H1 (cell line): ENCODE data around the gene BARX2. TPM values are rescaled to one million over a fixed set of nuclear protein-coding genes. Genes with fewer than 3 reads are reported as not detected.

Experiments used
- CTCF ChIA-PET: fragments of 300-600 bp; sonication (Branson Sonifier 250); formaldehyde crosslinking; loops from one replicate; lab custom pipeline; 2021; ENCODE audit not compliant: partially characterized antibody; lab: Charles Lee
- POLR2A ChIA-PET: fragments of 300-600 bp; sonication (Branson Sonifier 250); formaldehyde crosslinking; loops from one replicate; lab custom pipeline; 2021; ENCODE audit warnings: inconsistent platforms; ENCODE audit not compliant: partially characterized antibody; lab: Charles Lee
- DNase-seq, 2 experiments: peaks; one replicate each; pipeline versions ENCODE4 v3.0.0 to v3.0.0-alpha.2; 2010 to 2022; ENCODE audit warnings: low spot score in 2 of 2, low read depth in 1 of 2, mixed read lengths in 1 of 2
- FAIRE-seq: peaks from 2 replicates; lab custom pipeline; 2011; peaks lifted over from hg19 to GRCh38; lab: Jason Lieb, UNC
- H2AFZ ChIP-seq: 2 replicates; pipeline ENCODE4 v1.8.1; 2012; ENCODE audit warnings: low read length, inconsistent platforms
- H2AK5ac ChIP-seq: 2 replicates; pipeline ENCODE4 v1.6.1; 2013; ENCODE audit warnings: low read depth, low read length
- H2BK120ac ChIP-seq: replicated peaks from 2 replicates; pipeline ENCODE3; 2013; ENCODE audit warnings: low read depth, low read length, inconsistent platforms
- H2BK12ac ChIP-seq: 2 replicates; pipeline ENCODE4 v1.6.1; 2013; ENCODE audit warnings: low read depth, low read length
- H2BK15ac ChIP-seq: 2 replicates; pipeline ENCODE4 v1.6.1; 2013; ENCODE audit warnings: low read length
- H2BK20ac ChIP-seq: 2 replicates; pipeline ENCODE4 v1.6.1; 2013; ENCODE audit warnings: low read length
- H2BK5ac ChIP-seq: 2 replicates; pipeline ENCODE4 v1.6.1; 2013; ENCODE audit warnings: low read depth, low read length
- H3K14ac ChIP-seq: 2 replicates; pipeline ENCODE4 v1.6.1; 2013; ENCODE audit warnings: inconsistent platforms; ENCODE audit not compliant: insufficient read length
- H3K18ac ChIP-seq: 2 replicates; pipeline ENCODE4 v1.6.1; 2013; ENCODE audit warnings: low read length; ENCODE audit errors: extremely low read depth
- H3K23ac ChIP-seq: 2 replicates; pipeline ENCODE4 v1.6.1; 2013; ENCODE audit warnings: inconsistent platforms; ENCODE audit not compliant: insufficient read length
- H3K23me2 ChIP-seq: 2 replicates; pipeline ENCODE4 v1.6.1; 2013; ENCODE audit warnings: low read depth, low read length
- H3K27ac ChIP-seq: 2 replicates; pipeline ENCODE4 v1.6.1; 2011; ENCODE audit warnings: low read depth, low read length, inconsistent platforms
- H3K27me3 ChIP-seq, 4 experiments: replicated peaks in 1 of 4; 1 replicate in 1 of 4; 2 replicates in 3 of 4; pipeline versions ENCODE4 v1.6.1 to v1.8.1; 2011 to 2013; ENCODE audit warnings: low read length in 3 of 4, mild to moderate bottlenecking in 3 of 4, inconsistent platforms in 2 of 4, mixed read lengths in 2 of 4, moderate library complexity in 1 of 4; ENCODE audit not compliant: control insufficient read depth in 3 of 4, insufficient read depth in 3 of 4; ENCODE audit errors: extremely low read depth in 1 of 4
- H3K36me3 ChIP-seq, 4 experiments: 2 replicates each; pipeline versions ENCODE4 v1.6.1 to v1.8.1; 2011 to 2013; ENCODE audit warnings: mild to moderate bottlenecking in 4 of 4, low read length in 3 of 4, moderate library complexity in 2 of 4, control low read depth in 1 of 4, inconsistent platforms in 1 of 4; ENCODE audit not compliant: insufficient read depth in 4 of 4, control insufficient read depth in 2 of 4
- H3K4ac ChIP-seq: replicated peaks from 2 replicates; pipeline ENCODE3; 2013; ENCODE audit warnings: low read length, low read depth, mixed read lengths, inconsistent platforms; ENCODE audit not compliant: insufficient read length
- H3K4me1 ChIP-seq, 4 experiments: replicated peaks in 1 of 4; 1 replicate in 1 of 4; 2 replicates in 3 of 4; pipeline versions ENCODE4 v1.6.1 to v1.8.1; 2011 to 2013; ENCODE audit warnings: low read length in 3 of 4, inconsistent platforms in 2 of 4, mixed read lengths in 1 of 4; ENCODE audit not compliant: insufficient read depth in 4 of 4, control insufficient read depth in 3 of 4
- H3K4me2 ChIP-seq, 2 experiments: 2 replicates each; pipeline versions ENCODE4 v1.6.1 to v1.8.1; 2011 to 2013; ENCODE audit warnings: low read depth in 2 of 2, low read length in 2 of 2, control low read depth in 1 of 2, inconsistent platforms in 1 of 2, mild to moderate bottlenecking in 1 of 2; ENCODE audit not compliant: insufficient read depth in 1 of 2
- H3K4me3 ChIP-seq, 4 experiments: fragments of 200-600, 300-600 bp in 1 of 4; sonication (generic), shearing (Covaris generic), sonication (Bioruptor Twin) in 1 of 4; 2 replicates each; pipeline versions ENCODE4 v1.5.1 to v1.8.1; 2011 to 2016; ENCODE audit warnings: low read length in 4 of 4, low read depth in 3 of 4, control low read depth in 2 of 4, inconsistent platforms in 2 of 4, mild to moderate bottlenecking in 2 of 4, mixed read lengths in 1 of 4, moderate library complexity in 1 of 4; ENCODE audit not compliant: insufficient read depth in 2 of 4; ENCODE audit errors: extremely low read depth in 1 of 4
- H3K56ac ChIP-seq: replicated peaks from 2 replicates; pipeline ENCODE3; 2013; ENCODE audit warnings: low read depth, mild to moderate bottlenecking, mixed read lengths, low read length, inconsistent platforms; ENCODE audit not compliant: insufficient read length
- H3K79me1 ChIP-seq: 2 replicates; pipeline ENCODE4 v1.6.1; 2013; ENCODE audit warnings: low read depth, low read length, control low read depth
- H3K79me2 ChIP-seq, 2 experiments: 2 replicates each; pipeline versions ENCODE4 v1.6.1 to v1.8.1; 2012 to 2013; ENCODE audit warnings: low read length in 2 of 2, mild to moderate bottlenecking in 2 of 2, inconsistent platforms in 1 of 2; ENCODE audit not compliant: insufficient read depth in 2 of 2, control insufficient read depth in 1 of 2
- H3K9ac ChIP-seq, 4 experiments: replicated peaks in 1 of 4; 1 replicate in 1 of 4; 2 replicates in 3 of 4; pipeline versions ENCODE4 v1.6.1 to v1.8.1; 2011 to 2013; ENCODE audit warnings: low read depth in 3 of 4, low read length in 3 of 4, control low read depth in 2 of 4, mild to moderate bottlenecking in 2 of 4, moderate library complexity in 2 of 4, inconsistent platforms in 1 of 4; ENCODE audit errors: extremely low read depth in 1 of 4
- H3K9me3 ChIP-seq, 2 experiments: 2 replicates each; pipeline versions ENCODE4 v1.6.1 to v1.8.1; 2012 to 2013; ENCODE audit warnings: mild to moderate bottlenecking in 2 of 2, moderate library complexity in 2 of 2, control low read depth in 1 of 2, inconsistent platforms in 1 of 2, low read depth in 1 of 2, low read length in 1 of 2, mixed read lengths in 1 of 2; ENCODE audit not compliant: insufficient read depth in 2 of 2
- H4K20me1 ChIP-seq, 2 experiments: replicated peaks in 1 of 2; 2 replicates each; pipeline versions ENCODE3 to v1.8.1; 2011 to 2013; ENCODE audit warnings: inconsistent platforms in 2 of 2, low read length in 2 of 2, mild to moderate bottlenecking in 1 of 2; ENCODE audit not compliant: insufficient read depth in 2 of 2, control insufficient read depth in 1 of 2
- H4K5ac ChIP-seq: 2 replicates; pipeline ENCODE4 v1.6.1; 2013; ENCODE audit warnings: low read length, low read depth, mixed read lengths, inconsistent platforms; ENCODE audit not compliant: insufficient read length
- H4K8ac ChIP-seq: 2 replicates; pipeline ENCODE4 v1.8.0; 2013; ENCODE audit warnings: mild to moderate bottlenecking, moderate library complexity, low read length, inconsistent platforms; ENCODE audit not compliant: insufficient read depth; ENCODE audit errors: extremely low read depth
- H4K91ac ChIP-seq: replicated peaks from 2 replicates; pipeline ENCODE3; 2013; ENCODE audit warnings: low read length, mixed read lengths, inconsistent platforms; ENCODE audit not compliant: insufficient read length
- BRCA1 ChIP-seq: IDR thresholded peaks from 2 replicates; pipeline ENCODE4 v1.6.1; 2012; ENCODE audit warnings: low read depth, low read length, improper control_type of control experiment
- CEBPB ChIP-seq: IDR thresholded peaks from 2 replicates; pipeline ENCODE4 v1.6.1; 2012; ENCODE audit warnings: low read depth, low read length
- E2F6 ChIP-seq: IDR thresholded peaks from 2 replicates; pipeline ENCODE4 v1.6.1; 2012; ENCODE audit warnings: inconsistent platforms
- GTF2F1 ChIP-seq: IDR thresholded peaks from 2 replicates; pipeline ENCODE4 v1.6.1; 2012; ENCODE audit warnings: low read depth, low read length, improper control_type of control experiment, borderline replicate concordance
- POLR2AphosphoS5 ChIP-seq: IDR thresholded peaks from 2 replicates; pipeline ENCODE4 v1.6.1; 2011; ENCODE audit warnings: low read depth, low read length
- RAD21 ChIP-seq, 2 experiments: IDR thresholded peaks in 1 of 2; conservative IDR thresholded peaks in 1 of 2; 2 replicates each; pipeline ENCODE4 v1.6.1; 2011; ENCODE audit warnings: low read depth in 2 of 2, low read length in 2 of 2, improper control_type of control experiment in 1 of 2, inconsistent platforms in 1 of 2, mild to moderate bottlenecking in 1 of 2, moderate library complexity in 1 of 2
- SAP30 ChIP-seq: fragments of 300-600 bp; sonication (generic); IDR thresholded peaks from 2 replicates; pipeline ENCODE4 v1.7.1; 2012; ENCODE audit warnings: low read length, moderate library complexity, mild to moderate bottlenecking, inconsistent platforms; ENCODE audit not compliant: insufficient read depth, insufficient replicate concordance
- SIN3A ChIP-seq, 2 experiments: IDR thresholded peaks in 1 of 2; conservative IDR thresholded peaks in 1 of 2; 2 replicates each; pipeline ENCODE4 v1.6.1; 2011 to 2012; ENCODE audit warnings: low read length in 2 of 2, improper control_type of control experiment in 1 of 2, low read depth in 1 of 2, mild to moderate bottlenecking in 1 of 2
- SP2 ChIP-seq: IDR thresholded peaks from 2 replicates; pipeline ENCODE4 v1.6.1; 2012; ENCODE audit warnings: mild to moderate bottlenecking, low read length, inconsistent platforms
- WGBS, 2 experiments: shearing (Covaris generic) in 1 of 2; methylation state at CpG; one replicate each; pipeline versions ENCODE4 v1.1.6 to v1.1.7; 2013 to 2015; ENCODE audit warnings: low lambda C conversion rate in 2 of 2, mixed read lengths in 2 of 2, inconsistent platforms in 1 of 2, low coverage in 1 of 2, missing lambda C conversion rate in 1 of 2; ENCODE audit not compliant: insufficient replicate concordance in 2 of 2, insufficient coverage in 1 of 2, insufficient read length in 1 of 2; ENCODE audit errors: extremely low coverage in 1 of 2, missing lambda C conversion rate in 1 of 2; 5-methylcytosine and 5-hydroxymethylcytosine counted together
- polyA plus RNA-seq, 7 experiments: library from polyadenylated mRNA; depleted of rRNA in 3 of 7; stranded (reverse) in 5 of 7; unstranded in 2 of 7; fragments of >200 nt in 5 of 7; fragments of 200-250 nt in 2 of 7; gene quantifications; 1 replicate in 5 of 7; 2 replicates in 1 of 7; 4 replicates in 1 of 7; pipeline versions ENCODE4 v1.2.1 to v1.2.3, GENCODE V29; 2011 to 2013; ENCODE audit warnings: missing spikeins in 2 of 7, mixed read lengths in 2 of 7
- total RNA-seq: library from RNA; stranded (reverse); fragmentation: NEBNext Ultra II Directional; extraction: Animal tissue kit (Norgen Biotek cat#: 25700); gene quantifications from 2 replicates; pipeline ENCODE4 v1.2.1, GENCODE V29; 2021

Gene BARX2
- total and polyA plus RNA-seq, 2 of the 8 experiments (the other 6 are each of a cell fraction or from before 2014, with no cell fraction given), result not detected

DNA sequence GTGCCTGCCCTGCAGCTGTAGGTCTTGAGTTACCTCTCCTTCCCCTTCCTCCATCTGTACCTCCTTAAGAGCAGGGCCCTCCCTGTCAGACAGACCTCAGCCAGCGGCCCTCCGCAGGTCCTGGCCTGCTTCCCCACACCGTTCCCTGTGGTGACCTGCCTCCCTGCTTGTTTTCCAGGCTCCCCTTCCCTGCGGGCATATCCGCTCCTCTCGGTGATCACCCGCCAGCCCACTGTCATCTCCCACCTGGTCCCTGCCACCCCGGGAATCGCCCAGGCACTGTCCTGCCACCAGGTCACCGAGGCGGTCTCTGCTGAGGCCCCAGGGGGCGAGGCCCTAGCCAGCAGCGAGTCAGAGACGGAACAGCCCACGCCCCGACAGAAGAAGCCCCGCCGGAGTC lies 60.9 kb downstream of the BARX2 start:
- no peak overlapping the region for H3K9ac ChIP-seq
- H2BK15ac ChIP-seq, result no peak overlapping the region
- H3K23me2 ChIP-seq, result no peaks in the 10 kb centered on the region
- no peak overlapping the region for H3K18ac ChIP-seq
- no peak overlapping the region for H4K8ac ChIP-seq
- no peaks in the 10 kb centered on the region for H3K36me3 ChIP-seq
- H2AFZ ChIP-seq, result 0 out of 2 replicates have a peak overlapping the region, but pooled peaks have one; percentile 22
- H2BK5ac ChIP-seq, result no peak overlapping the region
- no peaks in the 10 kb centered on the region for H3K79me1 ChIP-seq
- H3K23ac ChIP-seq, result no peak overlapping the region
- no peaks in the 10 kb centered on the region for H3K27me3 ChIP-seq
- FAIRE-seq, result no peak
- H3K14ac ChIP-seq, result no peak overlapping the region
- no peaks in the 10 kb centered on the region for H4K20me1 ChIP-seq
- no peak overlapping the region for H3K4ac ChIP-seq
- no peak overlapping the region for H3K4me3 ChIP-seq
- H3K27ac ChIP-seq, result no peak overlapping the region
- H3K56ac ChIP-seq, result no peak overlapping the region
- TF ChIP-seq E2F6 (no peak), CEBPB (no peak), GTF2F1 (no peak), BRCA1 (no peak), POLR2AphosphoS5 (no peak), SP2 (no peak), RAD21 (IDR thresholded peaks at IDR 0.05 in 1 of 2, conservative IDR thresholded peaks at IDR 0.05 in 1 of 2; ENCODE audit: low read depth in 2 of 2, low read length in 2 of 2) (no peak), SAP30 (no peak), SIN3A (conservative IDR thresholded peaks at IDR 0.05 in 1 of 2, IDR thresholded peaks at IDR 0.05 in 1 of 2; ENCODE audit: low read depth in 1 of 2, low read length in 2 of 2) (no peak)
- TF ChIP-seq, all 59 proteins: peak for 0
- no peak overlapping the region for H2BK12ac ChIP-seq
- ChIA-PET CTCF (interaction anchor here (0.6 to 1.3 kb wide), 2 partner anchors 60 to 138 kb away, joined by 3 to 4 read pairs; no protein-coding TSS in a partner anchor), POLR2A (interaction anchor here (0.6 kb wide), 1 partner anchor 216 kb away, joined by 3 read pairs; no protein-coding TSS in a partner anchor)
- H4K5ac ChIP-seq, result no peak overlapping the region
- no peak for DNase-seq
- no peak overlapping the region for H3K4me2 ChIP-seq
- H3K4me1 ChIP-seq, result no peaks in the 10 kb centered on the region
- 0 out of 4 replicates have a peak, but pooled peaks cover 0 to under 1% of the 10 kb centered on the region in 2 experiments for H3K9me3 ChIP-seq
- no peak overlapping the region for H4K91ac ChIP-seq
- H2BK20ac ChIP-seq, result no peak overlapping the region
- 0 out of 2 replicates have a peak overlapping the region, but pooled peaks have one; percentile 39 for H2AK5ac ChIP-seq
- no peak overlapping the region for H2BK120ac ChIP-seq
- 88% methylated on average over 5 of the region's 18 CpGs; no CpG with 5 or more reads in 1 of the 2 experiments for WGBS, 2 experiments
- H3K79me2 ChIP-seq, result no peaks in the 10 kb centered on the region
